ENCODE data around the gene LGALSL. TPM values are rescaled to one million over a fixed set of nuclear protein-coding genes. Genes with fewer than 3 reads are reported as not detected.

The LGALSL gene
- total and polyA plus RNA-seq, 9 of the 15 experiments (the other 6 are each of a cell fraction or from before 2014, with no cell fraction given) = 0.04 to 0.29 (median 0.14) TPM; not detected in 3

DNA sequence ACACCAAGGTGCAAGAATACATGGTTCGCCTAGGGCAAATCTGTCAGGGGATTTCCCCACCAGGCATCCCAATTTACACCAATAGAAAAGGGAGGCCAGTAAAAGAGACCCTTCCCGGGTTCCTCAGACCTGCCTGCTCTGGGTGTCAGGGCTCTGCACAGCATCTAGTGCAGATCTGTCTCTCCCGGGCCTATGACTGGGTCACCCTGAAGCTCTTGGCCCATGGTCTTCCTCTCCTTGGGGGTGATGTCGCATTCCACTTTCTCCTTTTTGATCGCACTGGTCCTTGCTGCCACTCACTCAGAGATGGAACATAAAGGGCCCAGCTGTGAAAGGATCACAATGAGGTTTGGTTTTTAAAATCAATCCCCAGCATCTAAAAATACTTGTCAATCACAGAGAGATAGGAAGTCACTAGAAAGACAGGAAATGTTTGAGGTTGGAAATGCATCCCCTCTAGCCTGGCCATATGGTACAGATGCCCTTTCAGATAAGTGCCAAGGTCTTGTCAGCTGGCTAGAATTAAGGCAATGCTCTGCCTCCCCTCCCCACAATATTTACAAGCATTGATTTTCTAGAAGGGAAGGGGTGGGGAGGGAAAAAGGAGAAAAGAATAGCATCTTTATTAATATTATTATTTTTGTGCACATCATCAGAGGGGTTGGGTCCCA is 35.3 kb downstream of the LGALSL start:
- no peak for DNase-seq (ENCODE audit: extremely low read depth in 1 of 4, low spot score in 3 of 4)
- H3K4me3 ChIP-seq = no peak overlapping the region
- no peaks in the 10 kb centered on the region for H3K79me2 ChIP-seq (ENCODE audit: control insufficient read depth, insufficient read depth, low read length)
- no peak overlapping the region for H3K27ac ChIP-seq (ENCODE audit: extremely low read depth, low read depth, low read length)
- intact Hi-C loops (cut with micrococcal nuclease) = loop anchor here (2.0 kb wide), 2 partner anchors 32 to 440 kb away; no protein-coding TSS in a partner anchor
- H3K9me3 ChIP-seq (replicated peaks; ENCODE audit: control insufficient read depth, insufficient read depth, low read depth, low read length) = no peaks in the 10 kb centered on the region
- ChIA-PET POLR2A (interaction anchor here (1.4 kb wide), 1 partner anchor 158 kb away, joined by 6 read pairs; no protein-coding TSS in a partner anchor), CTCF (ENCODE audit: low intra/inter-chr PET ratio) (interaction anchor here (1.5 to 2.4 kb wide), 2 partner anchors 158 to 440 kb away, joined by 4 to 23 read pairs; no protein-coding TSS in a partner anchor)
- no peak overlapping the region for H3K4me2 ChIP-seq (ENCODE audit: insufficient read depth, low read length)
- no peak for ATAC-seq
- TF ChIP-seq NR4A1 (CRISPR knock-in tag; IDR thresholded peaks at IDR 0.05) (no peak), NR4A1 (tag; IDR thresholded peaks at IDR 0.05) (no peak), CBFA2T3 (IDR thresholded peaks at IDR 0.05) (no peak), E2F3 (CRISPR knock-in tag; IDR thresholded peaks at IDR 0.05) (no peak), RBM25 (IDR thresholded peaks at IDR 0.05; ENCODE audit: low read depth, low read length, severe bottlenecking) (no peak), ZKSCAN1 (IDR thresholded peaks at IDR 0.05; ENCODE audit: low read depth, low read length) (no peak), ATF7 (IDR thresholded peaks at IDR 0.05) (no peak), SUPT5H (IDR thresholded peaks at IDR 0.05) (no peak), CEBPG (CRISPR knock-in tag; IDR thresholded peaks at IDR 0.05) (no peak), CEBPG (tag; conservative IDR thresholded peaks at IDR 0.05 in 1 of 2, IDR thresholded peaks at IDR 0.05 in 1 of 2) (no peak), TAF7 (tag; IDR thresholded peaks at IDR 0.05) (no peak), TARDBP (IDR thresholded peaks at IDR 0.05) (no peak), LARP7 (IDR thresholded peaks at IDR 0.05) (no peak), KDM1A (IDR thresholded peaks at IDR 0.05) (no peak), HNRNPL (IDR thresholded peaks at IDR 0.05; ENCODE audit: low read depth, low read length) (no peak)
- H3K9ac ChIP-seq (ENCODE audit: insufficient read depth in 1 of 2, low read depth in 2 of 2, low read length in 2 of 2) = no peak overlapping the region
- WGBS (ENCODE audit: insufficient coverage, low coverage, missing lambda C conversion rate) = 2% methylated on average over 4 of the region's 5 CpGs
- in situ Hi-C loops (cut with MboI) = loop anchor here (5.0 to 10.0 kb wide), 2 partner anchors 157 to 434 kb away; no protein-coding TSS in a partner anchor
- no TSS peak for BruUV-seq (replicated peaks)
- no peaks in the 10 kb centered on the region for H3K9me1 ChIP-seq (ENCODE audit: control insufficient read depth, insufficient read depth, low read length)
- no peak overlapping the region for H2AFZ ChIP-seq (ENCODE audit: low read depth, low read length)
- peaks cover 6% of the 10 kb centered on the region; the same call in 1 of the 2 replicates for H4K20me1 ChIP-seq (replicated peaks; ENCODE audit: control insufficient read depth, insufficient read depth, low read length)
- no peaks in the 10 kb centered on the region for H3K4me1 ChIP-seq (replicated peaks in 1 of 2; ENCODE audit: control insufficient read depth in 2 of 2, insufficient read depth in 2 of 2, low read length in 2 of 2)
- H3K36me3 ChIP-seq (ENCODE audit: control insufficient read depth, insufficient read depth, low read length) = no peaks in the 10 kb centered on the region
- peaks cover 15 to 36% of the 10 kb centered on the region in 2 experiments for H3K27me3 ChIP-seq (ENCODE audit: control insufficient read depth in 2 of 2, insufficient read depth in 2 of 2, low read length in 2 of 2)
- FAIRE-seq = no peak

Measured in K562 (cell line).